ENCODE results near the gene METRN. TPM values are rescaled to one million over a fixed set of nuclear protein-coding genes. Genes with fewer than 3 reads are reported as not detected.

METRN gene
- total RNA-seq, 1 experiment from 2014 or later = 69.5 TPM

DNA sequence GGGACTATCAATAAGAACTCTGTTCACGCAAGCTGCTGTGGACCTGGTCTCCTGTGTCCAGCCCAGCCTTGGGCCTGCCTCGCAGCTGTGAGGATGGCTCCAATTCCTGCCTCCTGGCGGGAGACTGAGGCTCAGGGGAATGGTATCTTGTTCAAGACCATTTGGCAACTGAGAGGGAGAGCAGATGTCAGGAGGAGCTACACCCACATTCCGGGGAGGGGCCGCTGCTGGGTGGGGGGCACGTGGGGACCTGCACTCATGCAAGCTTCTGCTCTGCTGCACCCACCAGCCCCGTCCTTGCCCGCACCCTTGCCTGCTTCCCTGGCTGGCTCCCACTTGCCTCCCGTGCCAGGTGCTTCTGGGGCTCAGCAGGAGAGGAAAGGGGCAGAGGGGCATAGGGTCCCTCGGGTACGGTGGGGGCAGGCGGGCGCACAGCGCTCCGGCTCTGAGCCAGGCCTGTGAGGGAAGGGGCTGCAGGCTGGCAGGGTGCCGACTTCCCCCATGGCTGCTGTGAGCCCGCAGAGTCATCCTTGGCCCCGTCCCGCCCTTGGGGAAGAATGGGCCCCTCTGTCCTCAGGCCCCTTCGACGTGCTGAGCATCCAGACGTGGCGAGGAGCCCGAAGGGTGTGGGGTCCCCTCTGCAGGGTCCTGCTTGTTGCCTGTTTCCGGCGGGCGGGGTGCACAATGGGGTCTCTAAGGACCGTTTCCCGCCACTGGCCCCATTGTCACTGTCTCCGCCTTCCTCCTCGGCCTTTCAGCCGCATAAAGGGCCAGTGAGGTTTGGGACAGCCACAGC is 2.7 kb downstream of the METRN start:
- POLR2A ChIA-PET = interaction anchor here (2.2 to 8.8 kb wide), 2 partner anchors 7 to 42 kb away, joined by 4 to 124 read pairs; partner anchors contain the start of genes ANTKMT, CCDC78, HAGHL and RHBDL1

DNA sequence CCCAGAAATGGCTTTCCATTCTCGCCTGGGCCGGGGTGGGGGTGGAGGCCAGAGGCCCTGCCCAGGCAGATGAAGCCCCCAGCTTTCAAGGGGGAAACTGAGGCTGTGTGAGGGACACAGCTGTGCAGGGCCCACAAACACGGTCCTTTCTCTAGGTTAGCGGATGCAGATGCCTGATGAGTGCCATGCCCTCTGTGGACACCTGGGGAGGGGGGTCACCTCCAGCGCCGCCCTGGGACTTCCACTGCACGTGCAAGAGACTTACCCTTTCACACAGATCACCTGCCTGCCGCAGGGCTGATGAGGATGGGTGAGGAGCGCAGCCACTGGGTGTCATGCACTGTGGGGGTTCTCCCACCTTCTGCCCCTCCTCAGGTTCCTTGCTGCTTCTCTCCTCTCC is 3.5 kb downstream of the METRN start:
- Mint-ChIP-seq H3K4me3 (ENCODE audit: unreplicated experiment) (peak overlapping the region; percentile 78), H3K36me3 (ENCODE audit: insufficient read depth, unreplicated experiment) (peaks cover 34% of the 10 kb centered on the region), H3K27ac (ENCODE audit: low read depth, unreplicated experiment) (no peak overlapping the region), H3K4me1 (ENCODE audit: insufficient read depth, unreplicated experiment) (peaks cover 9% of the 10 kb centered on the region), H3K27me3 (ENCODE audit: insufficient read depth, unreplicated experiment) (no peaks in the 10 kb centered on the region), H3K9me3 (ENCODE audit: unreplicated experiment) (no peaks in the 10 kb centered on the region)
- intact Hi-C loops (cut with micrococcal nuclease) = no loop called here
- no peak for TF ChIP-seq CTCF (IDR thresholded peaks at IDR 0.05; ENCODE audit: unreplicated experiment)
- no TSS peak for BruUV-seq (replicated peaks)
- POLR2A ChIA-PET = interaction anchor here (2.0 to 2.2 kb wide), 2 partner anchors 9 to 67 kb away, joined by 5 to 9 read pairs; partner anchors contain the start of gene HAGHL
- CTCF ChIA-PET = interaction anchor here (0.7 to 2.4 kb wide), 3 partner anchors 8 to 255 kb away, joined by 3 to 11 read pairs (median 4); no protein-coding TSS in a partner anchor
- no peak for DNase-seq (ENCODE audit: unreplicated experiment)

More for the DNA sequence above, 2.7 kb downstream of the METRN start:
- no peak overlapping the region for H3K27ac Mint-ChIP-seq (ENCODE audit: low read depth, unreplicated experiment)
- no peak for TF ChIP-seq CTCF (IDR thresholded peaks at IDR 0.05; ENCODE audit: unreplicated experiment)
- peaks cover 26% of the 10 kb centered on the region for H3K36me3 Mint-ChIP-seq (ENCODE audit: insufficient read depth, unreplicated experiment)
- no peak overlapping the region for H3K4me3 Mint-ChIP-seq (ENCODE audit: unreplicated experiment)
- intact Hi-C loops (cut with micrococcal nuclease) = no loop called here
- H3K27me3 Mint-ChIP-seq (ENCODE audit: insufficient read depth, unreplicated experiment) = no peaks in the 10 kb centered on the region
- no TSS peak for BruUV-seq (replicated peaks)
- H3K9me3 Mint-ChIP-seq (ENCODE audit: unreplicated experiment) = no peaks in the 10 kb centered on the region
- H3K4me1 Mint-ChIP-seq (ENCODE audit: insufficient read depth, unreplicated experiment) = peaks cover 12% of the 10 kb centered on the region
- DNase-seq (ENCODE audit: unreplicated experiment) = no peak
- CTCF ChIA-PET = interaction anchor here (0.6 to 2.0 kb wide), 4 partner anchors 10 to 256 kb away, joined by 3 to 5 read pairs (median 4); no protein-coding TSS in a partner anchor

DNA sequence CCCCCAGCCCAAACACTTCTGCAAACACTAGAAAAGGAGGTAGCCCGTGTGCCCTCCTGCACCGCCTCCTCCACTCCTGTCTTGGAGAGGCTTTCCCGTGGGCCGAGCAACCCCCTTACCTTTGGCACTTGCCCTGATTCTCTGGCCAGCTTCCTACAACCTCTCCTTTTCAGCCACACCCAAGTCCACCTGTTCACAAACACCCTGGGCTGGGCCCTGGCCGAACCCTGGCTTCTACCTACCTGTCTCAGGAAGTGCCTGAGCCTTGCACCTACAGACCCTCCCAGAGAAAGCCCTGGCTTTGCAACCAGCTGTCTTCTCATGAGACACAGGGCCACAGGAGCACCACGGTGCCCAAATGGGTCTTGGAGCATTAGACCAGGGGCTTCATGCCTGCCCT is 4.0 kb downstream of the METRN start:
- intact Hi-C loops (cut with micrococcal nuclease) = no loop called here
- Mint-ChIP-seq H3K4me3 (ENCODE audit: unreplicated experiment) (peak overlapping the region; percentile 78), H3K27me3 (ENCODE audit: insufficient read depth, unreplicated experiment) (no peaks in the 10 kb centered on the region), H3K4me1 (ENCODE audit: insufficient read depth, unreplicated experiment) (peaks cover 9% of the 10 kb centered on the region), H3K36me3 (ENCODE audit: insufficient read depth, unreplicated experiment) (peaks cover 36% of the 10 kb centered on the region), H3K9me3 (ENCODE audit: unreplicated experiment) (no peaks in the 10 kb centered on the region), H3K27ac (ENCODE audit: low read depth, unreplicated experiment) (peak overlapping the region; percentile 12)
- POLR2A ChIA-PET = interaction anchor here (0.6 to 4.7 kb wide), 8 partner anchors 9 to 128 kb away, joined by 4 to 26 read pairs (median 22); partner anchors contain the start of genes CIAO3, HAGHL and WDR24
- no TSS peak for BruUV-seq (replicated peaks)
- no peak for DNase-seq (ENCODE audit: unreplicated experiment)
- CTCF ChIA-PET = interaction anchor here (1.1 to 2.4 kb wide), 3 partner anchors 9 to 336 kb away, joined by 4 to 11 read pairs (median 4); no protein-coding TSS in a partner anchor
- no peak for TF ChIP-seq CTCF (IDR thresholded peaks at IDR 0.05; ENCODE audit: unreplicated experiment)

DNA sequence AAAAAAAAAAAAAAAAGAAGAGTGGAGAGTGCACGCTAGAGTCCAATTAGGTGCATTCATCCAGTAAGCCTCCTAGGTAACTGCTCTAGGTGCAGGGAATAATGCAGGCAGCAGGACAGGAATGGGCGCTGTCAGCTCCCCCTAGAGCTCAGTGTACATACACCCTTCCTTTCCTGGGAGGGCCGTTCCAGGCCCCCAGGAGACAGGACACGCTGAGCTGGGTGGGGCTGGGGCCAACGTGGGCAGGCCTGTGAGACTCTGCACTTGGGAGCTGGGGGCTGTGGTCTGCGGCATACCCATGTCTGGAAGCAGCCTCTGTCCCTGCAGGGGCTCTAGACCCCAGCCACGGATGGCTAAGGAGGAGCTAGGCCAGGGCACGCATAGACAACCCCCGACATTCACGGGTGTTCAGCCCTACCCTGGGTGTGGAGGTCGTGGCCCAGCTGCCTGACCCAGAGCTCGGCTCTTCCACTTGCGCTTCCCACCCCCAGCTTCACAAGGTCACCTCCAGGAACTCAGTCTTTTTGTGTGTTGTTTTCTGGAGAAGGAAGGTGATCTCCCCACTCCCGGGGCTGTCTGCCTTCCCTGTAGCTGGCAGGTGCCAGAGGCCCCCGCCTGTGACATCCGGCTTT is 5.0 kb downstream of the METRN start:
- Mint-ChIP-seq H3K4me1 (ENCODE audit: insufficient read depth, unreplicated experiment) (peaks cover 9% of the 10 kb centered on the region), H3K27me3 (ENCODE audit: insufficient read depth, unreplicated experiment) (no peaks in the 10 kb centered on the region), H3K36me3 (ENCODE audit: insufficient read depth, unreplicated experiment) (peaks cover 36% of the 10 kb centered on the region), H3K9me3 (ENCODE audit: unreplicated experiment) (no peaks in the 10 kb centered on the region), H3K4me3 (ENCODE audit: unreplicated experiment) (peak overlapping the region; percentile 78), H3K27ac (ENCODE audit: low read depth, unreplicated experiment) (peak overlapping the region; percentile 59)
- CTCF ChIA-PET = interaction anchor here (0.6 to 2.4 kb wide), 15 partner anchors 8 to 480 kb away, joined by 3 to 14 read pairs (median 4); no protein-coding TSS in a partner anchor
- intact Hi-C loops (cut with micrococcal nuclease) = no loop called here
- TF ChIP-seq CTCF (IDR thresholded peaks at IDR 0.05; ENCODE audit: unreplicated experiment) = no peak
- DNase-seq (ENCODE audit: unreplicated experiment) = peak; percentile 44
- TSS peak; percentile 34 for BruUV-seq (replicated peaks)
- POLR2A ChIA-PET = interaction anchor here (0.9 to 9.6 kb wide), 19 partner anchors 6 to 130 kb away, joined by 3 to 124 read pairs (median 12); partner anchors contain the start of genes CHTF18, CIAO3, FBXL16 and HAGHL
